ENCODE data around the gene AXDND1.

DNA sequence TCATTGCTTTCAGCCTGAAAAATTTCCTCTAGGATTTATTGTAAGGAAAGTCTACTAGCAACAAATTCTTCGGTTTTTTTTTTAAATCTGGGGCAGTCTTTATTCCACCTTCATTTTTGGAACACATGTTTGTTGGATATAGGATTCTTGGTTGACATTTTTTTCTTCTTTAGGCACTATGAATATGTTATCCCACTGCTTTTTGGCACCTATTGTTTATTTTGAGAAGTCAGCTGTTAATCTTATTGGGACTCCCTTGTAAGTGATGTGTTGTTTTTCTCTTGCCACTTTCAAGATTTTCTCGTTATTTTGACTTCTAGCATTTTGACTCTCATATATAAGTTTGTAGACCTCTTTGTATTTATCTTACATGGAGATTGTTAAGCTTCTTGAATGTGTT, 110.7 kb downstream of the AXDND1 start:
- TF ChIP-seq, protein P1, sequence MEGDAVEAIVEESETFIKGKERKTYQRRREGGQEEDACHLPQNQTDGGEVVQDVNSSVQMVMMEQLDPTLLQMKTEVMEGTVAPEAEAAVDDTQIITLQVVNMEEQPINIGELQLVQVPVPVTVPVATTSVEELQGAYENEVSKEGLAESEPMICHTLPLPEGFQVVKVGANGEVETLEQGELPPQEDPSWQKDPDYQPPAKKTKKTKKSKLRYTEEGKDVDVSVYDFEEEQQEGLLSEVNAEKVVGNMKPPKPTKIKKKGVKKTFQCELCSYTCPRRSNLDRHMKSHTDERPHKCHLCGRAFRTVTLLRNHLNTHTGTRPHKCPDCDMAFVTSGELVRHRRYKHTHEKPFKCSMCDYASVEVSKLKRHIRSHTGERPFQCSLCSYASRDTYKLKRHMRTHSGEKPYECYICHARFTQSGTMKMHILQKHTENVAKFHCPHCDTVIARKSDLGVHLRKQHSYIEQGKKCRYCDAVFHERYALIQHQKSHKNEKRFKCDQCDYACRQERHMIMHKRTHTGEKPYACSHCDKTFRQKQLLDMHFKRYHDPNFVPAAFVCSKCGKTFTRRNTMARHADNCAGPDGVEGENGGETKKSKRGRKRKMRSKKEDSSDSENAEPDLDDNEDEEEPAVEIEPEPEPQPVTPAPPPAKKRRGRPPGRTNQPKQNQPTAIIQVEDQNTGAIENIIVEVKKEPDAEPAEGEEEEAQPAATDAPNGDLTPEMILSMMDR (IDR thresholded peaks at IDR 0.05; ENCODE audit: insufficient read depth, low read length), result no peak
- TF ChIP-seq POLR2AphosphoS5 (IDR thresholded peaks at IDR 0.05; ENCODE audit: low read depth) (no peak), GABPA (IDR thresholded peaks at IDR 0.05; ENCODE audit: low read depth) (no peak)
- TF ChIP-seq, protein P2, sequence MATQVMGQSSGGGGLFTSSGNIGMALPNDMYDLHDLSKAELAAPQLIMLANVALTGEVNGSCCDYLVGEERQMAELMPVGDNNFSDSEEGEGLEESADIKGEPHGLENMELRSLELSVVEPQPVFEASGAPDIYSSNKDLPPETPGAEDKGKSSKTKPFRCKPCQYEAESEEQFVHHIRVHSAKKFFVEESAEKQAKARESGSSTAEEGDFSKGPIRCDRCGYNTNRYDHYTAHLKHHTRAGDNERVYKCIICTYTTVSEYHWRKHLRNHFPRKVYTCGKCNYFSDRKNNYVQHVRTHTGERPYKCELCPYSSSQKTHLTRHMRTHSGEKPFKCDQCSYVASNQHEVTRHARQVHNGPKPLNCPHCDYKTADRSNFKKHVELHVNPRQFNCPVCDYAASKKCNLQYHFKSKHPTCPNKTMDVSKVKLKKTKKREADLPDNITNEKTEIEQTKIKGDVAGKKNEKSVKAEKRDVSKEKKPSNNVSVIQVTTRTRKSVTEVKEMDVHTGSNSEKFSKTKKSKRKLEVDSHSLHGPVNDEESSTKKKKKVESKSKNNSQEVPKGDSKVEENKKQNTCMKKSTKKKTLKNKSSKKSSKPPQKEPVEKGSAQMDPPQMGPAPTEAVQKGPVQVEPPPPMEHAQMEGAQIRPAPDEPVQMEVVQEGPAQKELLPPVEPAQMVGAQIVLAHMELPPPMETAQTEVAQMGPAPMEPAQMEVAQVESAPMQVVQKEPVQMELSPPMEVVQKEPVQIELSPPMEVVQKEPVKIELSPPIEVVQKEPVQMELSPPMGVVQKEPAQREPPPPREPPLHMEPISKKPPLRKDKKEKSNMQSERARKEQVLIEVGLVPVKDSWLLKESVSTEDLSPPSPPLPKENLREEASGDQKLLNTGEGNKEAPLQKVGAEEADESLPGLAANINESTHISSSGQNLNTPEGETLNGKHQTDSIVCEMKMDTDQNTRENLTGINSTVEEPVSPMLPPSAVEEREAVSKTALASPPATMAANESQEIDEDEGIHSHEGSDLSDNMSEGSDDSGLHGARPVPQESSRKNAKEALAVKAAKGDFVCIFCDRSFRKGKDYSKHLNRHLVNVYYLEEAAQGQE (IDR thresholded peaks at IDR 0.05; ENCODE audit: insufficient replicate concordance, low read depth), result no peak

Measured in HL-60 (cell line).